Liver (tissue), 9 donors: Measurements from ENCODE around the gene DCDC2B. TPM values are rescaled to one million over a fixed set of nuclear protein-coding genes. Genes with fewer than 3 reads are reported as not detected.
"Not testable (repeated sequence)": the region's sequence is repeated elsewhere in the genome, so short reads cannot be mapped to it uniquely, and the experiment has no call there.

Experiments used
- DNase-seq: peaks from one replicate; pipeline ENCODE4 v3.0.0-alpha.2; 2017; ENCODE audit warnings: low spot score
- H3K27ac ChIP-seq, 2 donors: one replicate each; pipeline ENCODE4 v1.7.0; 2013; ENCODE audit warnings: inconsistent platforms in 2 of 2, low read length in 2 of 2, control low read depth in 1 of 2, low read depth in 1 of 2, mild to moderate bottlenecking in 1 of 2
- H3K27me3 ChIP-seq, 4 donors: one replicate each; pipeline versions ENCODE4 v1.6.1 to v1.7.0; 2013; ENCODE audit warnings: low read length in 3 of 4, inconsistent platforms in 1 of 4, mild to moderate bottlenecking in 1 of 4, moderate library complexity in 1 of 4; ENCODE audit not compliant: control insufficient read depth in 4 of 4, insufficient read depth in 4 of 4
- H3K36me3 ChIP-seq, 4 donors: one replicate each; pipeline versions ENCODE4 v1.6.1 to v1.7.0; 2013; ENCODE audit warnings: low read length in 3 of 4, mild to moderate bottlenecking in 3 of 4, low read depth in 1 of 4, moderate library complexity in 1 of 4; ENCODE audit not compliant: control insufficient read depth in 4 of 4, insufficient read depth in 3 of 4
- H3K4me1 ChIP-seq, 4 donors: one replicate each; pipeline versions ENCODE4 v1.6.1 to v1.7.0; 2013; ENCODE audit warnings: low read length in 3 of 4, mild to moderate bottlenecking in 3 of 4, moderate library complexity in 1 of 4; ENCODE audit not compliant: control insufficient read depth in 4 of 4, insufficient read depth in 4 of 4
- H3K4me3 ChIP-seq, 3 donors: one replicate each; pipeline versions ENCODE4 v1.6.1 to v1.7.0; 2013; ENCODE audit warnings: low read length in 3 of 3, control low read depth in 1 of 3, low read depth in 1 of 3, mild to moderate bottlenecking in 1 of 3
- H3K9ac ChIP-seq, 2 donors: one replicate each; pipeline ENCODE4 v1.7.0; 2013; ENCODE audit warnings: low read length in 2 of 2, mild to moderate bottlenecking in 2 of 2, moderate library complexity in 2 of 2, control low read depth in 1 of 2, low read depth in 1 of 2
- H3K9me3 ChIP-seq, 4 donors: one replicate each; pipeline versions ENCODE4 v1.6.1 to v1.7.0; 2013; ENCODE audit warnings: low read length in 3 of 4; ENCODE audit not compliant: control insufficient read depth in 4 of 4
- ATF3 ChIP-seq: IDR thresholded peaks from 2 replicates; pipeline ENCODE4 v1.6.1; 2016; ENCODE audit warnings: antibody characterized with exemption
- CTCF ChIP-seq: fragments of 150-350 bp; IDR thresholded peaks from 2 replicates; pipeline ENCODE4 v1.5.1; 2017; ENCODE audit warnings: improper control_type of control experiment, low read depth, low read length; ENCODE audit not compliant: missing input control
- EGR1 ChIP-seq, 2 donors: IDR thresholded peaks; 2 replicates each; pipeline ENCODE4 v1.6.1; 2016 to 2018; ENCODE audit warnings: antibody characterized with exemption in 2 of 2, low read depth in 2 of 2
- FOXA1 ChIP-seq: IDR thresholded peaks from 2 replicates; pipeline ENCODE4 v1.6.1; 2016; ENCODE audit warnings: antibody characterized with exemption
- FOXA2 ChIP-seq: IDR thresholded peaks from 2 replicates; pipeline ENCODE4 v1.6.1; 2016; ENCODE audit warnings: antibody characterized with exemption
- GABPA ChIP-seq, 2 donors: IDR thresholded peaks in 1 of 2; conservative IDR thresholded peaks in 1 of 2; 2 replicates each; pipeline ENCODE4 v1.6.1; 2016; ENCODE audit warnings: antibody characterized with exemption in 2 of 2, mild to moderate bottlenecking in 1 of 2, moderate library complexity in 1 of 2
- HNF4A ChIP-seq, 2 donors: conservative IDR thresholded peaks; 2 replicates each; pipeline ENCODE4 v1.6.1; 2016; ENCODE audit warnings: antibody characterized with exemption in 2 of 2, mild to moderate bottlenecking in 2 of 2
- HNF4G ChIP-seq: IDR thresholded peaks from 2 replicates; pipeline ENCODE4 v1.6.1; 2016; ENCODE audit warnings: antibody characterized with exemption
- JUND ChIP-seq, 2 donors: IDR thresholded peaks; 2 replicates each; pipeline ENCODE4 v1.6.1; 2016; ENCODE audit warnings: antibody characterized with exemption in 2 of 2
- MAX ChIP-seq: IDR thresholded peaks from 2 replicates; pipeline ENCODE4 v1.6.1; 2016; ENCODE audit warnings: antibody characterized with exemption
- NR2F2 ChIP-seq: IDR thresholded peaks from 2 replicates; pipeline ENCODE4 v1.6.1; 2016; ENCODE audit warnings: antibody characterized with exemption
- RAD21 ChIP-seq, 2 donors: IDR thresholded peaks; 2 replicates each; pipeline ENCODE4 v1.6.1; 2016; ENCODE audit warnings: antibody characterized with exemption in 2 of 2, mild to moderate bottlenecking in 2 of 2
- RXRA ChIP-seq, 2 donors: IDR thresholded peaks; 2 replicates each; pipeline ENCODE4 v1.6.1; 2017 to 2018; ENCODE audit warnings: antibody characterized with exemption in 2 of 2, mild to moderate bottlenecking in 1 of 2
- SP1 ChIP-seq: IDR thresholded peaks from 2 replicates; pipeline ENCODE4 v1.6.1; 2018; ENCODE audit warnings: antibody characterized with exemption, mild to moderate bottlenecking
- TAF1 ChIP-seq: conservative IDR thresholded peaks from 2 replicates; pipeline ENCODE4 v1.6.1; 2016; ENCODE audit warnings: antibody characterized with exemption, mild to moderate bottlenecking
- YY1 ChIP-seq: IDR thresholded peaks from 2 replicates; pipeline ENCODE4 v1.6.1; 2016; ENCODE audit warnings: antibody characterized with exemption, mild to moderate bottlenecking
- ZBTB33 ChIP-seq: IDR thresholded peaks from 2 replicates; pipeline ENCODE4 v1.6.1; 2016; ENCODE audit warnings: antibody characterized with exemption
- WGBS: extraction: QIAGEN DNeasy Blood & Tissue Kit; methylation state at CpG from one replicate; pipeline ENCODE4 v1.1.7; 2013; 5-methylcytosine and 5-hydroxymethylcytosine counted together
- polyA plus RNA-seq, 2 donors: library from polyadenylated mRNA; stranded (reverse) in 1 of 2; unstranded in 1 of 2; fragments of 200-250 nt in 1 of 2; fragments of >200 nt in 1 of 2; fragmentation: Nextera tagmentation in 1 of 2; extraction: Ambion mirVana in 1 of 2; gene quantifications; one replicate each; pipeline versions ENCODE4 v1.2.1 to v1.2.3, GENCODE V29; 2013 to 2015
- total RNA-seq, 2 donors: library from RNA; depleted of rRNA; stranded (reverse); fragments of >200 nt; gene quantifications; one replicate each; pipeline ENCODE4 v1.2.3, GENCODE V29; 2014
- donor health status: healthy.
- donor health status: healthy.
- donor health status: healthy.
- donor health status: healthy.
- donor health status: healthy.

The DCDC2B gene
- total and polyA plus RNA-seq, 4 donors = 0.08 TPM; not detected in 3

GRCh38 chr1:32163405-32163804 is 45.5 kb upstream of the DCDC2B start:
- no peak overlapping the region for H3K9ac ChIP-seq
- H3K27ac ChIP-seq = no peak overlapping the region
- H3K9me3 ChIP-seq = no peaks in the 10 kb centered on the region
- no peak for TF ChIP-seq RXRA (IDR thresholded peaks at IDR 0.05)
- TF ChIP-seq GABPA (IDR thresholded peaks at IDR 0.05 in 1 of 2, conservative IDR thresholded peaks at IDR 0.05 in 1 of 2) = no peak
- TF ChIP-seq CTCF = no peak
- no peak for TF ChIP-seq ZBTB33
- no peak for TF ChIP-seq FOXA1
- TF ChIP-seq NR2F2 = no peak
- TF ChIP-seq SP1 = no peak
- TF ChIP-seq HNF4G = no peak
- no peak for TF ChIP-seq MAX
- no peak for TF ChIP-seq ATF3
- no peak for TF ChIP-seq HNF4A (conservative IDR thresholded peaks at IDR 0.05)
- TF ChIP-seq FOXA2 = no peak
- no peak for TF ChIP-seq RAD21 (IDR thresholded peaks at IDR 0.05)
- H3K27me3 ChIP-seq = no peaks in the 10 kb centered on the region
- 95% methylated on average over 2 of the region's 2 CpGs for WGBS
- H3K36me3 ChIP-seq = peaks cover 19 to 57% (median 42%) of the 10 kb centered on the region in 4 donors
- H3K4me3 ChIP-seq = no peak overlapping the region
- DNase-seq = no peak
- H3K4me1 ChIP-seq = peaks cover 0 to 13% (median 8%) of the 10 kb centered on the region in 4 donors

- not testable (repeated sequence) for H3K4me1 ChIP-seq, DNase-seq, H3K27me3 ChIP-seq, H3K4me3 ChIP-seq, H3K9ac ChIP-seq, H3K9me3 ChIP-seq, H3K27ac ChIP-seq
- WGBS = 97% methylated on average over 10 of the region's 10 CpGs
- H3K36me3 ChIP-seq = peaks cover 19 to 69% (median 49%) of the 10 kb centered on the region in 4 donors
Observed at GRCh38 chr1:32165633-32166032, 43.3 kb upstream of the DCDC2B start.

GRCh38 chr1:32170991-32171390 is 37.9 kb upstream of the DCDC2B start:
- DNase-seq = no peak
- 88% methylated on average over 4 of the region's 4 CpGs for WGBS
- Histone ChIP-seq H3K36me3 (peaks cover 10 to 57% (median 51%) of the 10 kb centered on the region in 4 donors), H3K9ac (no peak overlapping the region), H3K9me3 (no peaks in the 10 kb centered on the region), H3K4me1 (peaks cover 0 to 2% (median under 1%) of the 10 kb centered on the region in 4 donors), H3K27ac (no peak overlapping the region), H3K27me3 (no peaks in the 10 kb centered on the region), H3K4me3 (no peak overlapping the region)
- no peak for TF ChIP-seq MAX
- TF ChIP-seq TAF1 = no peak
- TF ChIP-seq GABPA (IDR thresholded peaks at IDR 0.05 in 1 of 2, conservative IDR thresholded peaks at IDR 0.05 in 1 of 2) = no peak
- TF ChIP-seq CTCF = no peak
- TF ChIP-seq RAD21 (IDR thresholded peaks at IDR 0.05) = no peak
- TF ChIP-seq NR2F2 = no peak
- no peak for TF ChIP-seq SP1
- TF ChIP-seq RXRA (IDR thresholded peaks at IDR 0.05) = no peak
- TF ChIP-seq ATF3 = no peak
- no peak for TF ChIP-seq ZBTB33
- no peak for TF ChIP-seq JUND (IDR thresholded peaks at IDR 0.05)
- TF ChIP-seq EGR1 (IDR thresholded peaks at IDR 0.05; ENCODE audit: low read depth in 2 of 2) = no peak
- no peak for TF ChIP-seq FOXA1
- no peak for TF ChIP-seq HNF4G
- TF ChIP-seq YY1 = no peak
- no peak for TF ChIP-seq FOXA2
